ENCODE results near the gene TRIM46. TPM values are rescaled to one million over a fixed set of nuclear protein-coding genes. Genes with fewer than 3 reads are reported as not detected.
"Not testable (repeated sequence)": the region's sequence is repeated elsewhere in the genome, so short reads cannot be mapped to it uniquely, and the experiment has no call there.

The TRIM46 gene
- polyA plus RNA-seq, 2 donors = 0.19 to 0.47 TPM

- 55 to 72% methylated on average over 6 of the region's 6 CpGs for WGBS, 2 donors
- Histone ChIP-seq H3K27ac (ENCODE audit: low read depth in 2 of 2, low read length in 1 of 2) (peak overlapping the region in 1 of 2 donors; percentile 6), H3K4me3 (ENCODE audit: low read depth in 1 of 2, low read length in 2 of 2) (no peak overlapping the region)
Observed at GRCh38 chr1:155185783-155186066, 12.1 kb downstream of the TRIM46 start.

GRCh38 chr1:155186067-155186793 is 12.6 kb downstream of the TRIM46 start:
- peaks cover 0 to 5% of the 10 kb centered on the region in 2 donors for H3K36me3 ChIP-seq (ENCODE audit: control insufficient read depth in 2 of 2, insufficient read depth in 2 of 2, low read length in 1 of 2)
- no peaks in the 10 kb centered on the region for H3K27me3 ChIP-seq (ENCODE audit: control insufficient read depth in 1 of 2, insufficient read depth in 2 of 2, low read length in 2 of 2)
- peaks cover 3 to 4% of the 10 kb centered on the region in 2 donors for H3K4me1 ChIP-seq (ENCODE audit: control insufficient read depth in 2 of 2, insufficient read depth in 2 of 2, low read length in 1 of 2)
- peak overlapping the region in 1 of 2 donors; percentile 5 for H3K4me3 ChIP-seq (ENCODE audit: low read depth in 1 of 2, low read length in 2 of 2)
- H3K27ac ChIP-seq (ENCODE audit: low read depth in 2 of 2, low read length in 1 of 2) = peak overlapping the region in 1 of 2 donors; percentile 47
- no peaks in the 10 kb centered on the region for H3K9me3 ChIP-seq (ENCODE audit: control insufficient read depth in 2 of 2, insufficient read depth in 1 of 2, low read depth in 1 of 2, low read length in 1 of 2)
- 54 to 56% methylated on average over 7 to 8 of the region's 8 CpGs for WGBS, 2 donors

More at GRCh38 chr1:155185783-155186066, 12.1 kb downstream of the TRIM46 start:
- H3K36me3 ChIP-seq (ENCODE audit: control insufficient read depth in 2 of 2, insufficient read depth in 2 of 2, low read length in 1 of 2) = peaks cover 0 to 5% of the 10 kb centered on the region in 2 donors
- no peaks in the 10 kb centered on the region for H3K9me3 ChIP-seq (ENCODE audit: control insufficient read depth in 2 of 2, insufficient read depth in 1 of 2, low read depth in 1 of 2, low read length in 1 of 2)
- H3K27me3 ChIP-seq (ENCODE audit: control insufficient read depth in 1 of 2, insufficient read depth in 2 of 2, low read length in 2 of 2) = no peaks in the 10 kb centered on the region
- peaks cover 3 to 4% of the 10 kb centered on the region in 2 donors for H3K4me1 ChIP-seq (ENCODE audit: control insufficient read depth in 2 of 2, insufficient read depth in 2 of 2, low read length in 1 of 2)

- no peaks in the 10 kb centered on the region for H3K9me3 ChIP-seq (ENCODE audit: control insufficient read depth in 2 of 2, insufficient read depth in 1 of 2, low read depth in 1 of 2, low read length in 1 of 2)
- peak overlapping the region; percentile 1 to 5 for H3K4me3 ChIP-seq (ENCODE audit: low read depth in 1 of 2, low read length in 2 of 2)
- H3K27ac ChIP-seq (ENCODE audit: low read depth in 2 of 2, low read length in 1 of 2) = peak overlapping the region in 1 of 2 donors; percentile 47
- peaks cover 0 to 5% of the 10 kb centered on the region in 2 donors for H3K36me3 ChIP-seq (ENCODE audit: control insufficient read depth in 2 of 2, insufficient read depth in 2 of 2, low read length in 1 of 2)
- 62 to 70% methylated on average over 14 of the region's 14 CpGs for WGBS, 2 donors
- H3K27me3 ChIP-seq (ENCODE audit: control insufficient read depth in 1 of 2, insufficient read depth in 2 of 2, low read length in 2 of 2) = no peaks in the 10 kb centered on the region
- H3K4me1 ChIP-seq (ENCODE audit: control insufficient read depth in 2 of 2, insufficient read depth in 2 of 2, low read length in 1 of 2) = peaks cover 4% of the 10 kb centered on the region in 2 donors
Observed at GRCh38 chr1:155186794-155187455, 13.3 kb downstream of the TRIM46 start.

GRCh38 chr1:155187456-155187891 is 13.8 kb downstream of the TRIM46 start:
- H3K27me3 ChIP-seq (ENCODE audit: control insufficient read depth in 1 of 2, insufficient read depth in 2 of 2, low read length in 2 of 2) = no peaks in the 10 kb centered on the region
- peaks cover 5% of the 10 kb centered on the region in 2 donors for H3K4me1 ChIP-seq (ENCODE audit: control insufficient read depth in 2 of 2, insufficient read depth in 2 of 2, low read length in 1 of 2)
- no peak overlapping the region for H3K27ac ChIP-seq (ENCODE audit: low read depth in 2 of 2, low read length in 1 of 2)
- peaks cover 0 to 5% of the 10 kb centered on the region in 2 donors for H3K36me3 ChIP-seq (ENCODE audit: control insufficient read depth in 2 of 2, insufficient read depth in 2 of 2, low read length in 1 of 2)
- WGBS, 2 donors = 71 to 81% methylated on average over 16 of the region's 16 CpGs
- no peaks in the 10 kb centered on the region for H3K9me3 ChIP-seq (ENCODE audit: control insufficient read depth in 2 of 2, insufficient read depth in 1 of 2, low read depth in 1 of 2, low read length in 1 of 2)
- H3K4me3 ChIP-seq (ENCODE audit: low read depth in 1 of 2, low read length in 2 of 2) = peak overlapping the region; percentile 1 to 12

GRCh38 chr1:155188268-155188667 is 14.6 kb downstream of the TRIM46 start:
- Histone ChIP-seq H3K27me3 (ENCODE audit: control insufficient read depth in 1 of 2, insufficient read depth in 2 of 2, low read length in 2 of 2) (no peaks in the 10 kb centered on the region), H3K36me3 (ENCODE audit: control insufficient read depth in 2 of 2, insufficient read depth in 2 of 2, low read length in 1 of 2) (peaks cover 0 to 5% of the 10 kb centered on the region in 2 donors), H3K4me1 (ENCODE audit: control insufficient read depth in 2 of 2, insufficient read depth in 2 of 2, low read length in 1 of 2) (peaks cover 5 to 8% of the 10 kb centered on the region in 2 donors), H3K27ac (ENCODE audit: low read depth in 2 of 2, low read length in 1 of 2) (no peak overlapping the region), H3K9me3 (ENCODE audit: control insufficient read depth in 2 of 2, insufficient read depth in 1 of 2, low read depth in 1 of 2, low read length in 1 of 2) (no peaks in the 10 kb centered on the region), H3K4me3 (ENCODE audit: low read depth in 1 of 2, low read length in 2 of 2) (peak overlapping the region in 1 of 2 donors; percentile 12)
- WGBS, 2 donors = 77 to 86% methylated on average over 8 to 14 of the region's 14 CpGs

- H3K27me3 ChIP-seq (ENCODE audit: control insufficient read depth in 1 of 2, insufficient read depth in 2 of 2, low read length in 2 of 2); H3K36me3 ChIP-seq (ENCODE audit: control insufficient read depth in 2 of 2, insufficient read depth in 2 of 2, low read length in 1 of 2): not testable (repeated sequence)
- 85 to 90% methylated on average over 24 to 25 of the region's 45 CpGs for WGBS, 2 donors
Observed at GRCh38 chr1:155189926-155190325, 16.3 kb downstream of the TRIM46 start.

GRCh38 chr1:155191904-155192303 is 18.3 kb downstream of the TRIM46 start:
- H3K27ac ChIP-seq (ENCODE audit: low read depth in 2 of 2, low read length in 1 of 2) = peak overlapping the region; percentile 98
- 78 to 88% methylated on average over 16 to 17 of the region's 17 CpGs for WGBS, 2 donors
- H3K9me3 ChIP-seq (ENCODE audit: control insufficient read depth in 2 of 2, insufficient read depth in 1 of 2, low read depth in 1 of 2, low read length in 1 of 2) = no peaks in the 10 kb centered on the region
- peak overlapping the region in 1 of 2 donors; percentile 48 for H3K4me3 ChIP-seq (ENCODE audit: low read depth in 1 of 2, low read length in 2 of 2)
- no peaks in the 10 kb centered on the region for H3K27me3 ChIP-seq (ENCODE audit: control insufficient read depth in 1 of 2, insufficient read depth in 2 of 2, low read length in 2 of 2)
- H3K4me1 ChIP-seq (ENCODE audit: control insufficient read depth in 2 of 2, insufficient read depth in 2 of 2, low read length in 1 of 2) = peaks cover 5 to 15% of the 10 kb centered on the region in 2 donors
- peaks cover 0 to 5% of the 10 kb centered on the region in 2 donors for H3K36me3 ChIP-seq (ENCODE audit: control insufficient read depth in 2 of 2, insufficient read depth in 2 of 2, low read length in 1 of 2)

More at GRCh38 chr1:155189926-155190325, 16.3 kb downstream of the TRIM46 start:
- H3K4me3 ChIP-seq (ENCODE audit: low read depth in 1 of 2, low read length in 2 of 2); H3K9me3 ChIP-seq (ENCODE audit: control insufficient read depth in 2 of 2, insufficient read depth in 1 of 2, low read depth in 1 of 2, low read length in 1 of 2); H3K27ac ChIP-seq (ENCODE audit: low read depth in 2 of 2, low read length in 1 of 2): not testable (repeated sequence)
- peaks cover 6 to 16% of the 10 kb centered on the region in 2 donors for H3K4me1 ChIP-seq (ENCODE audit: control insufficient read depth in 2 of 2, insufficient read depth in 2 of 2, low read length in 1 of 2)

GRCh38 chr1:155192346-155193274 is 19.0 kb downstream of the TRIM46 start:
- Histone ChIP-seq H3K27ac (ENCODE audit: low read depth in 2 of 2, low read length in 1 of 2) (peak overlapping the region; percentile 98), H3K4me3 (ENCODE audit: low read depth in 1 of 2, low read length in 2 of 2) (peak overlapping the region; percentile 36 to 48), H3K36me3 (ENCODE audit: control insufficient read depth in 2 of 2, insufficient read depth in 2 of 2, low read length in 1 of 2) (peaks cover 0 to 7% of the 10 kb centered on the region in 2 donors), H3K4me1 (ENCODE audit: control insufficient read depth in 2 of 2, insufficient read depth in 2 of 2, low read length in 1 of 2) (peaks cover 4 to 15% of the 10 kb centered on the region in 2 donors), H3K9me3 (ENCODE audit: control insufficient read depth in 2 of 2, insufficient read depth in 1 of 2, low read depth in 1 of 2, low read length in 1 of 2) (no peaks in the 10 kb centered on the region), H3K27me3 (ENCODE audit: control insufficient read depth in 1 of 2, insufficient read depth in 2 of 2, low read length in 2 of 2) (no peaks in the 10 kb centered on the region)
- WGBS, 2 donors = 24 to 36% methylated on average over 19 to 20 of the region's 20 CpGs

Measured in esophagus (tissue), 2 donors.